HG03460 (cell line): ENCODE data around the gene TBCEL.
"Not testable (repeated sequence)": the region's sequence is repeated elsewhere in the genome, so short reads cannot be mapped to it uniquely, and the experiment has no call there.

ENCODE experiments used
- ATAC-seq: cut with Tn5 transposase; IDR thresholded peaks from one replicate; pipeline ENCODE4 v1.9.1; 2021; ENCODE audit not compliant: unreplicated experiment

The TBCEL gene

DNA sequence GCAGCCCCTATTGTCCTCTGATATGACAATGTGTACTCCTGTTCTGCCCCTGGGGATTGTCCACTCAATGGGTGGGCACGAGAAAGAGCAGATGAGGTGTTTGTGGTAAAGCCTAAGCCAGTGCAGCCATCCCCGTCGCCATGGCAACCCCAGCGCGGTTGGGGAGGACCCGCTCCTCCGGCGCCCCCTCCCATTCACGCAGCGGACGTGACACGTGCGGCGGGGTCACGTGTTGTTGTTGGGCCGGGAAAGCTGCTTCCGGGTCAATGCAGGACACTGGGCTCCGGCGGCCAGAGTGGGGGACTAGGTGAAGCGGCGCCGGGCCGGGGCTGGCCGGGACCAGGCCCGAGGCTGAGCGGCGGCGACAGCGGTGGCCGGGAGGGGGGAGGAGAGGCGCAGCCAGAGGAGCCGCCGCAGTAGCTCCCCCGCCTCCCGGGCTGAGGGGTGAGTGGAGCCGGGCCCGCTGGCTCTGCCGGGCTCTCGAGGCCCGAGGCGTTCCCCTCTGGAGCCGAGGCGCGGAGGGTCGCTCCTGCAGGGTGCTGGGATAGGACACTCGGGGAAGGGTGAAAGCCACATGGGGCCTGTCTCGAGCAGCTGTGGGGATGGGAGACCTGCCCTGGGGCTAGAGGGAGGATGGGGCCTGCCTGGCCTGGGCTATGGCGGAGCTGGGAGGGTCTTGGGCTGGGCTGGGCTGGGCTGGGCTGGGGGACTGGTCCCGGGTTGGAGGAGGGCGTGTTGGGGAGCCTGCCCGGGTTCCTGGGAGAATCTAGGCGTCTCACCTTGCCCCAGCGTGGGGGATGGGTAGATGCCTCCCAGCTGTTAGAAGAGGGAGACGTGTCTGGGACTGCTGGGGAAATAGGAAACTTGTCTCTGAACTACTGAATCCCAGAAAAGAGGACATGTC is at the start of gene TBCEL:
TSS of gene TBCEL (plus strand) at position 255 of the 904 bp plus-strand sequence. CDS start 21,589 bp downstream, outside the sequence.
- peak; percentile 96 for ATAC-seq

DNA sequence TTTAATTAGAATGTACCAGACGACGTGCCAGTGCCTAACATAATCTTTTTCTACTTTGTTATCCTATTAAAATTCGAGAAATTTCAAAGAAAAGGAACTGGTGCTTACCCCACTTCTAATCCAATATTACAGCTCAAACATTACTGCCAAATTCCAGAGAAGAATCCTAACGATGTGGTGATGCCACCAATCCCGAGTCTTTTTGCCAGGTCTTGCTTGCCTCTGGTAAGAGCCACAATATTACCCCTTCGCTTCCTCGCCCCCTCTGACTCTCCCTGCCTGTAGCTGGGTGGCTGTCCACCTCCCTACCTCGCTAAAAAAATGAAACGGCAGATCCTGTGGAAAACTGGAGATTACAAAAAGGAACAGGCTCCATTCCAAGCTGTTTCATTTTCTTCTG is 49.4 kb upstream of the TBCEL start:
- ATAC-seq = no peak

DNA sequence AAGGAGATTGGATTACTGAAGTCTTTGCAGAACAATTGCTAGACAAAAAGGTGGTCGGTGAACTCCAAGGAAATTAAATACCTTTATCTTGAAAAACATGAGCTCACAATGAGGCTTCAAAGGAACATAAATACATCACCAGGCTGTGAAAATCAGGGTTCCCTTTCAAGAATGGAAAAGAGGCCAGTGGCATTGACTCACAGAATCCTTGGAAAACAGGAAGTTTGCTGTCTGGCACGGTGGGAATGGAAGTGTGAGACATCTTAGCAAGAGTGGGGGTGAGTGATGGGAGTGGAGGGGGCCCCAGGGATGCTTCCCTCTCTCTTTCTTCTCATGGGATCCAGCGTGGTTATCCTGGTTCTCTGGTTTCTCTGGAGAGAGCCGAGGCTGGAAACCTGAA is 48.9 kb upstream of the TBCEL start:
- no peak for ATAC-seq

GRCh38 chr11:120977266-120978137 is 46.4 kb upstream of the TBCEL start:
- ATAC-seq = no peak

- ATAC-seq = no peak
Measured at GRCh38 chr11:120978701-120979100, 45.2 kb upstream of the TBCEL start.

- ATAC-seq = no peak
Measured at GRCh38 chr11:120985718-120986569, 38.0 kb upstream of the TBCEL start.

- ATAC-seq = no peak
Measured at GRCh38 chr11:120988603-120989002, 35.3 kb upstream of the TBCEL start.

GRCh38 chr11:120991830-120992686 is 31.8 kb upstream of the TBCEL start:
- ATAC-seq = no peak

GRCh38 chr11:120994091-120994859 is 29.6 kb upstream of the TBCEL start:
- no peak for ATAC-seq

DNA sequence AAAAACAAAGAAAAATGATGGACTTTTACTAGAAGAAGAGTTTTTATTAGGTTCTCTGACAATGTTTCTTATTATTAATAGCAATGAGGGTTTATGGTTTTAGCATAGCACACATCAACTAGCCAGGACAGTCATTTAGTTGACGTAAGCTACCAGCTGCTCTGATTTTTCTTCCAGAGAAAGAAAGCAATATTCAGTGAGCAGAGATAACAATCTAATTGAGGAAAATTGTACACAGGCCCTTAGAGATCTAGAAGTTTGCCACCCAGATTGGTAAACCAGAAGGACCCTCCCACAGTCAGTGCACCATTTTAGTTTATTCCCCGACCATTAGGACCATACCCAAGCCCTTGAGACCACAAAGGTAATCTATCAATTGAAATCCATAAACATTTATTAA is 28.7 kb upstream of the TBCEL start:
- ATAC-seq = no peak

- ATAC-seq = no peak
Measured at GRCh38 chr11:120996973-120997372, 26.9 kb upstream of the TBCEL start.

GRCh38 chr11:120998581-120998980 is 25.3 kb upstream of the TBCEL start:
- ATAC-seq = no peak

- no peak for ATAC-seq
Measured at GRCh38 chr11:121004206-121004840, 19.6 kb upstream of the TBCEL start.

DNA sequence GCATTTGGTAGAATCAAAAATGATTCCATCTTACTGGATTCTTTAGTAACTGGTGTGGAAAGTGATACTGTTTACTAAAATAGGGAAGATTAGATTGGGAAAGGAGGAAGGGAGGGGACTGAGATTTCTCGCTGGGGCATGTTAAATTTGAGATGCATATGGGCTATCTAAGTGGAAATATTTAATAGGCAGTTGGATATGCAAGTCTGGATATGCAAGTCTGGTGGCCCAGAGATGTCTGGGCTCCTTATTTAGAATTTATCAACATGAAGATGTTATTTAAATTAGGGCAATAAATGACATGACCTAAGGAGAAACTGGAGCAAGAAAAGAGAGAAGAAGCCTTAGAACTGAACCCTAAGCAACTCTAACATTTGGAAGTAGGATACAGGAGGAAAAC is 17.0 kb upstream of the TBCEL start:
- ATAC-seq = no peak

GRCh38 chr11:121008551-121008950 is 15.4 kb upstream of the TBCEL start:
- ATAC-seq = no peak

DNA sequence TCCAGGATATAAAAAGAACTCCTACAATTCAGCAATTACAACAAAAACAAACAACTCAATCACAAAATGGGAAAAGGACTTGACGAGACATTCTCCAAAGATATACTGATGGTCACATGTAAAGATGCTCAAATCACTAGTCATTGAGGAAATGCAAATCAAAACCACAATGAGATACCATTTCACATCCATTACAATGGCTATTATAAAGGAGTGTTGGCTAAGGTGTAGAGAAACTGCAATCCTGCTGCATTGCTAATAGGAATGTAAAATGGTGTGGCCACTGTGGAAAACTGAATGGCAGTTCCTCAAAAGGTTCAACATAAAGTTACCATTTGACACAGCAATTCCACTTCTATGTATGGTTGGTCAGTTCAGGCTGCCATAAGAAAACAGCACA is 11.8 kb upstream of the TBCEL start:
- ATAC-seq = no peak

DNA sequence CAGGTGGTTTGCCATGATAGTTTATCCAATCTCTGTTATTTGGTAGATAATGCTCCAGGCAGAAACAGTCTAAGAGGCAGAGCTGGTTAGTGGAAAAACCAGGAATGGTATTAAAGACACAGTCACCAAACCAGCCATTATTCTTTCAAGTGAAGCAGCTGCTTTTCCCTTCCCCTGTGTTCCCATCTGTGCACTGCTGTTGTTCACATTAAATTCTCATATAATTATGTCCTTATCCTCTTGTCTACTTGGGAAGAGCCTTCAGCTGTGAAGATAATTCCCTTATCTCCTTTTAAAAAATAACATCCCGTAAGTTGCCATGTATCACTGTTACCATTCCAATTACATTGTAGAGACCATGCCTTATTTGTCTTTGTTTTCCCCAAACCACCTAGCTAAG is 5.2 kb upstream of the TBCEL start:
- no peak for ATAC-seq

DNA sequence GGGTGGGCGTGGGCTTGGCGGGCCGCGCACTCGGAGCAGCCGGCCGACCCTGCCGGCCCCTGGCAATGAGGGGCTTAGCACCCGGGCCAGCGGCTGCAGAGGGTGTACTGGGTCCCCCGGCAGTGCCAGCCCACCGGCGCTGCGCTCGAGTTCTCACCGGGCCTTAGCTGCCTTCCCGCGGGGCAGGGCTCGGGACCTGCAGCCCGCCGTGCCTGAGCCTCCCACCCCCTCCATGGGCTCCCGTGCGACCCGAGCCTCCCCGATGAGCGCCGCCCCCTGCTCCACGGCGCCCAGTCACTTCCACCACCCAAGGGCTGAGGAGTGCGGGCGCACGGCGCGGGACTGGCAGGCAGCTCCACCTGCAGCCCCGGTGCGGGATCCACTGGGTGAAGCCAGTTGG is 2.2 kb upstream of the TBCEL start:
- ATAC-seq = not testable (repeated sequence)

- no peak for ATAC-seq
Measured at GRCh38 chr11:121024989-121025388, 1.1 kb downstream of the TBCEL start.
